ENCODE measurements around the gene ACOT7. TPM values are rescaled to one million over a fixed set of nuclear protein-coding genes. Genes with fewer than 3 reads are reported as not detected.
A peak's percentile ranks its signal among the peaks of the same experiment; 100 is the strongest.

ACOT7 gene
- total and polyA plus RNA-seq, 2 of the 13 experiments (the other 11 are each of a cell fraction or from before 2014, with no cell fraction given) = 33.0 to 55.8 TPM

DNA sequence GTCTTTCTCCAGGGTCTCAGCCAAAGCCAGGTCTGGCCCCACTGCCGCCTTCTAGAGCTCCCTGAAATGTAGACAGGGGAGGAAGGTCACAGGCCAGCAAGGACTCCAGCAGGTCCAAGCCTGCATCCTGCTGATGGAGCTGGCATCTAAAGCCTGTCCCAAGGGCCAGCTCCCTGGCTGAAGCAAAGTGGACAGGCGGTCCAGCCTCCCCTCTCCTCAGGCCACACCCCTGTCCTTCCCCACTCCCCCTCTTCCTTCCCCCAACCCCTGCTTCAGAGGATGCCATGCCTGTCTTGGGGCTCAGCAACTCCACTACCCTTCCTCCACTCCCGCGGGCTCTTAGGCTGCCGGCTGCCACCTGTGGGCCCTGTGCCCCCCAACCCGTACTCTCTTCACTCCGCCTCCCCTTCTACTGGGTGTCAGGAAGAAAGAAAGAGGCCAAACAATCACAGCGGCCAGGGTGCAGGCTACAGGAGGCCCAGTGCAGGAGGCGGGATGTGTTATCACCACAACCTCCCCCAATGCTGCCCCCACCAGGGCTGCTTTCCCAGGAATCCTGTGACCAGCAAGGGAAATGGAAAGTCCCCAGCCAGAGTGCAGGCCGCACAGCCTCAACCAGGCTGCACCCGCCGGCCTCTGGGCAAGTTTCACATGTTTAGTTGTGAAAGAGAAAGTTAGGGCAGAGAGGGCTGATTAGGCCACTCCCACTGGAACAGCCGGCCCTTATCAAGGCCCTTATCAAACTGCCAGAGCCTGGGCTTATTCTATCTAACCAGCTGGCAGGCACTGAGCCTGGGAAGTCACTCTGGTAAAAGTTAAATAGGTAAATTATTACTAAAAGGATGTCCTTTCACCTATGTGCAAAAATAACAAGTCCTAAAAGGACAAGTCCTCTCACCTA lies 34.1 kb downstream of the ACOT7 start (continued):
- TF ChIP-seq, protein P1, sequence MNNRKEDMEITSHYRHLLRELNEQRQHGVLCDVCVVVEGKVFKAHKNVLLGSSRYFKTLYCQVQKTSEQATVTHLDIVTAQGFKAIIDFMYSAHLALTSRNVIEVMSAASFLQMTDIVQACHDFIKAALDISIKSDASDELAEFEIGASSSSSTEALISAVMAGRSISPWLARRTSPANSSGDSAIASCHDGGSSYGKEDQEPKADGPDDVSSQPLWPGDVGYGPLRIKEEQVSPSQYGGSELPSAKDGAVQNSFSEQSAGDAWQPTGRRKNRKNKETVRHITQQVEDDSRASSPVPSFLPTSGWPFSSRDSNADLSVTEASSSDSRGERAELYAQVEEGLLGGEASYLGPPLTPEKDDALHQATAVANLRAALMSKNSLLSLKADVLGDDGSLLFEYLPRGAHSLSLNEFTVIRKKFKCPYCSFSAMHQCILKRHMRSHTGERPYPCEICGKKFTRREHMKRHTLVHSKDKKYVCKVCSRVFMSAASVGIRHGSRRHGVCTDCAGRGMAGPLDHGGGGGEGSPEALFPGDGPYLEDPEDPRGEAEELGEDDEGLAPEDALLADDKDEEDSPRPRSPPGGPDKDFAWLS (CRISPR knock-in tag; IDR thresholded peaks at IDR 0.05; ENCODE audit: borderline replicate concordance) = no peak; the same call in 1 of the 2 replicates
- TF ChIP-seq POLR2G (IDR thresholded peaks at IDR 0.05; ENCODE audit: low read depth, low read length) = peak; percentile 62; the same call in 1 of the 2 replicates
- TF ChIP-seq ZNF337 (CRISPR knock-in tag; IDR thresholded peaks at IDR 0.05; ENCODE audit: borderline replicate concordance, low read depth) = no peak
- TF ChIP-seq, protein P2, sequence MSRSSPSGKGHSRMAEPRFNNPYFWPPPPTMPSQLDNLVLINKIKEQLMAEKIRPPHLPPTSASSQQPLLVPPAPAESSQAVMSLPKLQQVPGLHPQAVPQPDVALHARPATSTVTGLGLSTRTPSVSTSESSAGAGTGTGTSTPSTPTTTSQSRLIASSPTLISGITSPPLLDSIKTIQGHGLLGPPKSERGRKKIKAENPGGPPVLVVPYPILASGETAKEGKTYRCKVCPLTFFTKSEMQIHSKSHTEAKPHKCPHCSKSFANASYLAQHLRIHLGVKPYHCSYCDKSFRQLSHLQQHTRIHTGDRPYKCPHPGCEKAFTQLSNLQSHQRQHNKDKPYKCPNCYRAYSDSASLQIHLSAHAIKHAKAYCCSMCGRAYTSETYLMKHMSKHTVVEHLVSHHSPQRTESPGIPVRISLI (CRISPR knock-in tag; IDR thresholded peaks at IDR 0.05; ENCODE audit: borderline replicate concordance) = peak; percentile 49; the same call in 1 of the 2 replicates
- no peak for TF ChIP-seq MAF1 (CRISPR knock-in tag; IDR thresholded peaks at IDR 0.05; ENCODE audit: borderline replicate concordance)
- TF ChIP-seq, protein P3, sequence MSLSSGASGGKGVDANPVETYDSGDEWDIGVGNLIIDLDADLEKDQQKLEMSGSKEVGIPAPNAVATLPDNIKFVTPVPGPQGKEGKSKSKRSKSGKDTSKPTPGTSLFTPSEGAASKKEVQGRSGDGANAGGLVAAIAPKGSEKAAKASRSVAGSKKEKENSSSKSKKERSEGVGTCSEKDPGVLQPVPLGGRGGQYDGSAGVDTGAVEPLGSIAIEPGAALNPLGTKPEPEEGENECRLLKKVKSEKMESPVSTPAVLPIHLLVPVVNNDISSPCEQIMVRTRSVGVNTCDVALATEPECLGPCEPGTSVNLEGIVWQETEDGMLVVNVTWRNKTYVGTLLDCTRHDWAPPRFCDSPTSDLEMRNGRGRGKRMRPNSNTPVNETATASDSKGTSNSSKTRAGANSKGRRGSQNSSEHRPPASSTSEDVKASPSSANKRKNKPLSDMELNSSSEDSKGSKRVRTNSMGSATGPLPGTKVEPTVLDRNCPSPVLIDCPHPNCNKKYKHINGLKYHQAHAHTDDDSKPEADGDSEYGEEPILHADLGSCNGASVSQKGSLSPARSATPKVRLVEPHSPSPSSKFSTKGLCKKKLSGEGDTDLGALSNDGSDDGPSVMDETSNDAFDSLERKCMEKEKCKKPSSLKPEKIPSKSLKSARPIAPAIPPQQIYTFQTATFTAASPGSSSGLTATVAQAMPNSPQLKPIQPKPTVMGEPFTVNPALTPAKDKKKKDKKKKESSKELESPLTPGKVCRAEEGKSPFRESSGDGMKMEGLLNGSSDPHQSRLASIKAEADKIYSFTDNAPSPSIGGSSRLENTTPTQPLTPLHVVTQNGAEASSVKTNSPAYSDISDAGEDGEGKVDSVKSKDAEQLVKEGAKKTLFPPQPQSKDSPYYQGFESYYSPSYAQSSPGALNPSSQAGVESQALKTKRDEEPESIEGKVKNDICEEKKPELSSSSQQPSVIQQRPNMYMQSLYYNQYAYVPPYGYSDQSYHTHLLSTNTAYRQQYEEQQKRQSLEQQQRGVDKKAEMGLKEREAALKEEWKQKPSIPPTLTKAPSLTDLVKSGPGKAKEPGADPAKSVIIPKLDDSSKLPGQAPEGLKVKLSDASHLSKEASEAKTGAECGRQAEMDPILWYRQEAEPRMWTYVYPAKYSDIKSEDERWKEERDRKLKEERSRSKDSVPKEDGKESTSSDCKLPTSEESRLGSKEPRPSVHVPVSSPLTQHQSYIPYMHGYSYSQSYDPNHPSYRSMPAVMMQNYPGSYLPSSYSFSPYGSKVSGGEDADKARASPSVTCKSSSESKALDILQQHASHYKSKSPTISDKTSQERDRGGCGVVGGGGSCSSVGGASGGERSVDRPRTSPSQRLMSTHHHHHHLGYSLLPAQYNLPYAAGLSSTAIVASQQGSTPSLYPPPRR (CRISPR knock-in tag; IDR thresholded peaks at IDR 0.05; ENCODE audit: borderline replicate concordance) = peak; percentile 43; the same call in 1 of the 2 replicates
- TF ChIP-seq HDAC2 (CRISPR knock-in tag; IDR thresholded peaks at IDR 0.05) = peak; percentile 69
- TF ChIP-seq HNRNPUL1 (IDR thresholded peaks at IDR 0.05; ENCODE audit: low read depth, low read length) = no peak
- TF ChIP-seq ZNF124 (CRISPR knock-in tag; IDR thresholded peaks at IDR 0.05) = 0 out of 2 replicates have a peak, but pooled peaks have one; percentile 35
- peak; percentile 68; the same call in 1 of the 2 replicates for TF ChIP-seq ARNTL (CRISPR knock-in tag; IDR thresholded peaks at IDR 0.05)
- peak; percentile 66 for TF ChIP-seq MED1 (CRISPR knock-in tag; IDR thresholded peaks at IDR 0.05)
- no peak for TF ChIP-seq U2AF1 (optimal IDR thresholded peaks at IDR 0.05; ENCODE audit: low read depth, low read length)
- TF ChIP-seq, protein P4, sequence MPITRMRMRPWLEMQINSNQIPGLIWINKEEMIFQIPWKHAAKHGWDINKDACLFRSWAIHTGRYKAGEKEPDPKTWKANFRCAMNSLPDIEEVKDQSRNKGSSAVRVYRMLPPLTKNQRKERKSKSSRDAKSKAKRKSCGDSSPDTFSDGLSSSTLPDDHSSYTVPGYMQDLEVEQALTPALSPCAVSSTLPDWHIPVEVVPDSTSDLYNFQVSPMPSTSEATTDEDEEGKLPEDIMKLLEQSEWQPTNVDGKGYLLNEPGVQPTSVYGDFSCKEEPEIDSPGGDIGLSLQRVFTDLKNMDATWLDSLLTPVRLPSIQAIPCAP (CRISPR knock-in tag; IDR thresholded peaks at IDR 0.05; ENCODE audit: low read depth) = no peak
- no peak for TF ChIP-seq SP1 (IDR thresholded peaks at IDR 0.05)
- TF ChIP-seq SP1 (CRISPR knock-in tag; IDR thresholded peaks at IDR 0.05) = no peak
- no peak for TF ChIP-seq ZNF367 (CRISPR knock-in tag; IDR thresholded peaks at IDR 0.05; ENCODE audit: borderline replicate concordance)
- TF ChIP-seq ZNF747 (CRISPR knock-in tag; IDR thresholded peaks at IDR 0.05; ENCODE audit: borderline replicate concordance) = peak; percentile 69; the same call in 1 of the 2 replicates
- TF ChIP-seq GTF2F1 (IDR thresholded peaks at IDR 0.05; ENCODE audit: low read length) = no peak
- no peak for TF ChIP-seq HES4 (CRISPR knock-in tag; IDR thresholded peaks at IDR 0.05; ENCODE audit: borderline replicate concordance)
- no peak for TF ChIP-seq TBX3 (IDR thresholded peaks at IDR 0.05; ENCODE audit: borderline replicate concordance)
- TF ChIP-seq KMT2B (CRISPR knock-in tag; IDR thresholded peaks at IDR 0.05) = no peak

Data from HepG2 (cell line).